ENCODE results near the gene THADA. TPM values are rescaled to one million over a fixed set of nuclear protein-coding genes. Genes with fewer than 3 reads are reported as not detected.

THADA gene
- polyA plus RNA-seq, 1 experiment: 21.6 TPM

GRCh38 chr2:43410055-43410604 is 185.7 kb downstream of the THADA start:
- Histone ChIP-seq H3K27me3 (ENCODE audit: control insufficient read depth, insufficient read depth, low read length) (no peaks in the 10 kb centered on the region), H3K4me3 (ENCODE audit: low read depth, low read length) (no peak overlapping the region), H3K36me3 (ENCODE audit: control insufficient read depth, insufficient read depth, low read length) (no peaks in the 10 kb centered on the region)
- POLR2A ChIA-PET: no interaction called here
- CTCF ChIA-PET: no interaction called here
- no peak for DNase-seq (ENCODE audit: low read depth)
- TF ChIP-seq CTCF (IDR thresholded peaks at IDR 0.05; ENCODE audit: insufficient read depth, low read depth, low read length): no peak

DNA sequence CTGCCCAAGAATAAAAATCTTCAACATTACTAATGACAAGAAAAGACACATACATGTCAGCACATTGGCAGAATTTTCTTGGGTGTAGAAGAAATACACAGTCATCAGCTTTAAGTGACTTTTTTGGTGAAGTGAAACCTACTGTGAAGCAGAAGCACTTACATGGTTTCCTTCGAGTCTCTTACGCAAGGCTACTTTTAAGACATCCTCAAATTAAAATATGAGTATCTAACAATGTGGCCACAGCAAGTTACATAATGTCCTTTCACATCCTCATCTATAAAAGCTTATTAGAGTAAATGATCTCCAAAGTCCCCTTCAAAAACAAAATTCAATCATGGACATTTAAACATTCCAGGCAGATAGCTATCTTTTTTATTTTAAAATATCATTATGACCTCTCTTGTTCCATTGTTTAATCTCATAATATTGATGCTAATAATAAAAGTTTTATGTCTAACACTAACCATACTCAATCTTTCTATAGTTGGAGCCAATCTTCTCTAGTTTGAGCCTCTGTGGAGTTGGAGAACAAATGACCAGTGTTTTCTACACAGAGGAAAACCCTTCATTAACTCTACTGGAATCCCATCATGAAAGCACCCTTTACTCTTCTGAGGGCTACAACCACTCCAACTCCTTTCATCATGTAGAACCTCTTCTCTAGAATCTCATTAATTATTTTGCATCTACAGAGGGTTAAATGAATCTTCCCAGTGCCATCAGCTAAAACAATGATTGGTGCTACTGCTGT is 187.3 kb downstream of the THADA start:
- POLR2A ChIA-PET: no interaction called here
- no peak for DNase-seq (ENCODE audit: low read depth)
- CTCF ChIA-PET: interaction anchor here (0.6 kb wide), 2 partner anchors 78 to 81 kb away, joined by 3 read pairs; no protein-coding TSS in a partner anchor
- Histone ChIP-seq H3K27me3 (ENCODE audit: control insufficient read depth, insufficient read depth, low read length) (no peaks in the 10 kb centered on the region), H3K4me3 (ENCODE audit: low read depth, low read length) (no peak overlapping the region), H3K36me3 (ENCODE audit: control insufficient read depth, insufficient read depth, low read length) (no peaks in the 10 kb centered on the region)
- no peak for TF ChIP-seq CTCF (IDR thresholded peaks at IDR 0.05; ENCODE audit: insufficient read depth, low read depth, low read length)

- POLR2A ChIA-PET: no interaction called here
- CTCF ChIA-PET: no interaction called here
- DNase-seq (ENCODE audit: low read depth): no peak
- Histone ChIP-seq H3K27me3 (ENCODE audit: control insufficient read depth, insufficient read depth, low read length) (no peaks in the 10 kb centered on the region), H3K36me3 (ENCODE audit: control insufficient read depth, insufficient read depth, low read length) (no peaks in the 10 kb centered on the region), H3K4me3 (ENCODE audit: low read depth, low read length) (no peak overlapping the region)
- TF ChIP-seq CTCF (IDR thresholded peaks at IDR 0.05; ENCODE audit: insufficient read depth, low read depth, low read length): no peak
Observed at GRCh38 chr2:43407935-43408334, 187.9 kb downstream of the THADA start.

GRCh38 chr2:43406651-43407279 is 189.1 kb downstream of the THADA start:
- H3K27me3 ChIP-seq (ENCODE audit: control insufficient read depth, insufficient read depth, low read length): no peaks in the 10 kb centered on the region
- H3K4me3 ChIP-seq (ENCODE audit: low read depth, low read length): no peak overlapping the region
- POLR2A ChIA-PET: no interaction called here
- no peak for DNase-seq (ENCODE audit: low read depth)
- no peaks in the 10 kb centered on the region for H3K36me3 ChIP-seq (ENCODE audit: control insufficient read depth, insufficient read depth, low read length)
- TF ChIP-seq CTCF (IDR thresholded peaks at IDR 0.05; ENCODE audit: insufficient read depth, low read depth, low read length): no peak
- CTCF ChIA-PET: interaction anchor here (0.9 kb wide), 1 partner anchor 16 kb away, joined by 3 read pairs; no protein-coding TSS in a partner anchor

DNA sequence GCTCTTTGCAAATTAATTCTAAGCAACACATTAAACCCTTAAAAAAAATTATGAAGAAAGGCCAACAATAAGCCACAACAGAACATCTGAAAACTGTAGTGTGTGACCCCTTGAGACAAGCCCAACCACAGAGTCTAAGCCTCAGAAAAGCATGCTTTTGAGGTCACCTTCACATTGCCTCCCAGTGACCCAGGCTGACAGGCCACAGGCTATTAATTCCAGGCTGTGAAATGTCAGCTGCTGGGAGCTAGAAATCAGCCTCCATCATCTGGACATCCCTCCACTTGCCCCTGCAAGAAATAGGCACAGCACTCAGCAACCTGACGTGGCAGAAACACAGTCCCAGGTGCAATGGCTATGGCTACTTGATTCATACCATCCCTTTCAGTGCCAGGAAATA is 190.0 kb downstream of the THADA start:
- CTCF ChIA-PET: interaction anchor here (0.6 to 0.9 kb wide), 2 partner anchors 8 to 15 kb away, joined by 3 read pairs; no protein-coding TSS in a partner anchor
- POLR2A ChIA-PET: no interaction called here

More for the DNA sequence above, 190.0 kb downstream of the THADA start:
- no peaks in the 10 kb centered on the region for H3K36me3 ChIP-seq (ENCODE audit: control insufficient read depth, insufficient read depth, low read length)
- no peak overlapping the region for H3K4me3 ChIP-seq (ENCODE audit: low read depth, low read length)
- DNase-seq (ENCODE audit: low read depth): no peak
- TF ChIP-seq CTCF (IDR thresholded peaks at IDR 0.05; ENCODE audit: insufficient read depth, low read depth, low read length): no peak
- H3K27me3 ChIP-seq (ENCODE audit: control insufficient read depth, insufficient read depth, low read length): no peaks in the 10 kb centered on the region

Data from BJ (cell line).